ENCODE measurements around the gene SNX13. TPM values are rescaled to one million over a fixed set of nuclear protein-coding genes. Genes with fewer than 3 reads are reported as not detected.

Gene SNX13, protein sequence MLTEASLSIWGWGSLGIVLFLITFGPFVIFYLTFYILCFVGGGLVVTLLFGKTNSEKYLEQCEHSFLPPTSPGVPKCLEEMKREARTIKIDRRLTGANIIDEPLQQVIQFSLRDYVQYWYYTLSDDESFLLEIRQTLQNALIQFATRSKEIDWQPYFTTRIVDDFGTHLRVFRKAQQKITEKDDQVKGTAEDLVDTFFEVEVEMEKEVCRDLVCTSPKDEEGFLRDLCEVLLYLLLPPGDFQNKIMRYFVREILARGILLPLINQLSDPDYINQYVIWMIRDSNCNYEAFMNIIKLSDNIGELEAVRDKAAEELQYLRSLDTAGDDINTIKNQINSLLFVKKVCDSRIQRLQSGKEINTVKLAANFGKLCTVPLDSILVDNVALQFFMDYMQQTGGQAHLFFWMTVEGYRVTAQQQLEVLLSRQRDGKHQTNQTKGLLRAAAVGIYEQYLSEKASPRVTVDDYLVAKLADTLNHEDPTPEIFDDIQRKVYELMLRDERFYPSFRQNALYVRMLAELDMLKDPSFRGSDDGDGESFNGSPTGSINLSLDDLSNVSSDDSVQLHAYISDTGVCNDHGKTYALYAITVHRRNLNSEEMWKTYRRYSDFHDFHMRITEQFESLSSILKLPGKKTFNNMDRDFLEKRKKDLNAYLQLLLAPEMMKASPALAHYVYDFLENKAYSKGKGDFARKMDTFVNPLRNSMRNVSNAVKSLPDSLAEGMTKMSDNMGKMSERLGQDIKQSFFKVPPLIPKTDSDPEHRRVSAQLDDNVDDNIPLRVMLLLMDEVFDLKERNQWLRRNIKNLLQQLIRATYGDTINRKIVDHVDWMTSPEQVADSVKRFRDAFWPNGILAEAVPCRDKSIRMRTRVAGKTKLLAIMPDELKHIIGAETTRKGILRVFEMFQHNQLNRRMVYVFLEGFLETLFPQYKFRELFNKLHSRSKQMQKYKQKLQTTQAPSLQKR
- 7.7 and 17.1 TPM in 2 replicates for polyA plus RNA-seq (2011; rRNA removed)
- polyA minus RNA-seq (2011; rRNA and poly(A)+ RNA removed): 8.0 and 9.4 TPM in 2 replicates

DNA sequence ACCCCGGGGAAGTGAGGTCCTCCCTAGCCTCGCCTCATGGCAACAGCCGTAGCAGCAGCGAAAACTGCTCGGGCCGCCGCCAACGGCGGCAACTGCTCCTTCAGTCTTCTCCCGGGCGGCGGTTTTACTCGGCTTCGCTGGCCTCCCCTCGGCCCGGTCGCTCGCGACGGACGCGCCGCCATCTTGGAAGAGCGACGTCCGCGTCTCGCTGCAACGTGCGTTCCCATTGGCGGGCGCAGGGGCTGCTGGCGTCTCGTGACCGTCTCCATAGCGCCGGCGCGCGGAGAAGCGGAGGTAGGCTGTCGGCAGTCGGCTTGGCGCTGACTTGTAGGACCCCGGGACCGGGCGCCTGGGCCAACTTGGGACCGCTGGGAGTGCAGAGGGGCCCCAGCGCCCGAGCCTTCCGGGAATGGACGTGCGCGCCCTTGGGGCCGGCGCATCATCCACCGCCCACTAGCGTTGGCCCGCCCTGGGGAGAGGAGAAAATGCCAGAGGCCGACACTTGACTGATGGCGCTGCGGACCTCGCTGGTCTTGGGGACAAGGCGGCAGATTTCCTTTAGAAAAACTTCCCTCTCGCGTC is at the start of gene SNX13:
TSS of gene SNX13 (minus strand) at position 193 of the 582 bp plus-strand sequence. CDS start 199 bp downstream, outside the sequence.
- Histone ChIP-seq H3K36me3 (ENCODE audit: control insufficient read depth, insufficient read depth, low read length) (no peaks in the 10 kb centered on the region), H3K4me3 (ENCODE audit: low read depth, low read length) (peak within 1 kb of the TSS; percentile 75), H3K27me3 (ENCODE audit: control insufficient read depth, insufficient read depth, low read length) (no peaks in the 10 kb centered on the region)
- ChIA-PET CTCF (no interaction called here), POLR2A (no interaction called here)
- DNase-seq (ENCODE audit: low read depth): peak; percentile 52
- TF ChIP-seq, protein P1, sequence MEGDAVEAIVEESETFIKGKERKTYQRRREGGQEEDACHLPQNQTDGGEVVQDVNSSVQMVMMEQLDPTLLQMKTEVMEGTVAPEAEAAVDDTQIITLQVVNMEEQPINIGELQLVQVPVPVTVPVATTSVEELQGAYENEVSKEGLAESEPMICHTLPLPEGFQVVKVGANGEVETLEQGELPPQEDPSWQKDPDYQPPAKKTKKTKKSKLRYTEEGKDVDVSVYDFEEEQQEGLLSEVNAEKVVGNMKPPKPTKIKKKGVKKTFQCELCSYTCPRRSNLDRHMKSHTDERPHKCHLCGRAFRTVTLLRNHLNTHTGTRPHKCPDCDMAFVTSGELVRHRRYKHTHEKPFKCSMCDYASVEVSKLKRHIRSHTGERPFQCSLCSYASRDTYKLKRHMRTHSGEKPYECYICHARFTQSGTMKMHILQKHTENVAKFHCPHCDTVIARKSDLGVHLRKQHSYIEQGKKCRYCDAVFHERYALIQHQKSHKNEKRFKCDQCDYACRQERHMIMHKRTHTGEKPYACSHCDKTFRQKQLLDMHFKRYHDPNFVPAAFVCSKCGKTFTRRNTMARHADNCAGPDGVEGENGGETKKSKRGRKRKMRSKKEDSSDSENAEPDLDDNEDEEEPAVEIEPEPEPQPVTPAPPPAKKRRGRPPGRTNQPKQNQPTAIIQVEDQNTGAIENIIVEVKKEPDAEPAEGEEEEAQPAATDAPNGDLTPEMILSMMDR (IDR thresholded peaks at IDR 0.05; ENCODE audit: insufficient read depth, low read depth, low read length): peak; percentile 49

- Histone ChIP-seq H3K36me3 (ENCODE audit: control insufficient read depth, insufficient read depth, low read length) (no peaks in the 10 kb centered on the region), H3K27me3 (ENCODE audit: control insufficient read depth, insufficient read depth, low read length) (no peaks in the 10 kb centered on the region), H3K4me3 (ENCODE audit: low read depth, low read length) (no peak overlapping the region)
- TF ChIP-seq, protein P1 (IDR thresholded peaks at IDR 0.05; ENCODE audit: insufficient read depth, low read depth, low read length): no peak
- ChIA-PET CTCF (interaction anchor here (0.5 to 0.6 kb wide), 3 partner anchors 196 to 361 kb away, joined by 3 read pairs; no protein-coding TSS in a partner anchor), POLR2A (no interaction called here)
- no peak for DNase-seq (ENCODE audit: low read depth)
Measured at GRCh38 chr7:17989546-17989945, 49.3 kb upstream of the SNX13 start.

GRCh38 chr7:17988858-17989257 is 48.6 kb upstream of the SNX13 start:
- TF ChIP-seq, protein P1 (IDR thresholded peaks at IDR 0.05; ENCODE audit: insufficient read depth, low read depth, low read length): no peak
- ChIA-PET POLR2A (no interaction called here), CTCF (no interaction called here)
- no peak overlapping the region for H3K4me3 ChIP-seq (ENCODE audit: low read depth, low read length)
- no peaks in the 10 kb centered on the region for H3K36me3 ChIP-seq (ENCODE audit: control insufficient read depth, insufficient read depth, low read length)
- no peaks in the 10 kb centered on the region for H3K27me3 ChIP-seq (ENCODE audit: control insufficient read depth, insufficient read depth, low read length)
- no peak for DNase-seq (ENCODE audit: low read depth)

DNA sequence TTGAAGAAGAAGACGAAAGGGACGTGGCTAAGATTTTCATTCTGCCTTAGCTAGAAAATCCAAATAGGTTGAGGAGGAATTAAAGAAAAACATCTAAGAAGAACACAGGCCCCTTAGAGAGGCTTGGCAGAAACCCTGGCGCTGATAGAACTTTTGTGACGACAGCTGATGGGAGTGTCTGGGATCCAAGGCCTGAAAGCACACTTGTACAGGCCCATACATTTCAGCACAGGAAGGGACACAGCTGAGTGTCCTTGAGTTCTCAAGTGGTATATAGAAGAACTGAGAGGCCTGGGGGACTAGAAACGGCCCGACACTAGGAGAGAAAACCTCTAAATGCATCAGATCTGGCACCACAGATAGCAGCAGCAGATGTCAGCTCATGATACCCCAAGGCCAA is 47.8 kb upstream of the SNX13 start:
- CTCF ChIA-PET: interaction anchor here (1.5 kb wide), 1 partner anchor 217 kb away, joined by 5 read pairs; no protein-coding TSS in a partner anchor
- POLR2A ChIA-PET: no interaction called here
- DNase-seq (ENCODE audit: low read depth): no peak
- Histone ChIP-seq H3K27me3 (ENCODE audit: control insufficient read depth, insufficient read depth, low read length) (no peaks in the 10 kb centered on the region), H3K36me3 (ENCODE audit: control insufficient read depth, insufficient read depth, low read length) (no peaks in the 10 kb centered on the region), H3K4me3 (ENCODE audit: low read depth, low read length) (no peak overlapping the region)
- TF ChIP-seq, protein P1 (IDR thresholded peaks at IDR 0.05; ENCODE audit: insufficient read depth, low read depth, low read length): no peak
